ENCODE data around the gene SAPCD1. TPM values are rescaled to one million over a fixed set of nuclear protein-coding genes. Genes with fewer than 3 reads are reported as not detected.
A peak's percentile ranks its signal among the peaks of the same experiment; 100 is the strongest.

Gene SAPCD1
- total and polyA plus RNA-seq, 10 of the 15 experiments (the other 5 are each of a cell fraction or from before 2014, with no cell fraction given) = 1.6 to 13.0 (median 5.4) TPM

DNA sequence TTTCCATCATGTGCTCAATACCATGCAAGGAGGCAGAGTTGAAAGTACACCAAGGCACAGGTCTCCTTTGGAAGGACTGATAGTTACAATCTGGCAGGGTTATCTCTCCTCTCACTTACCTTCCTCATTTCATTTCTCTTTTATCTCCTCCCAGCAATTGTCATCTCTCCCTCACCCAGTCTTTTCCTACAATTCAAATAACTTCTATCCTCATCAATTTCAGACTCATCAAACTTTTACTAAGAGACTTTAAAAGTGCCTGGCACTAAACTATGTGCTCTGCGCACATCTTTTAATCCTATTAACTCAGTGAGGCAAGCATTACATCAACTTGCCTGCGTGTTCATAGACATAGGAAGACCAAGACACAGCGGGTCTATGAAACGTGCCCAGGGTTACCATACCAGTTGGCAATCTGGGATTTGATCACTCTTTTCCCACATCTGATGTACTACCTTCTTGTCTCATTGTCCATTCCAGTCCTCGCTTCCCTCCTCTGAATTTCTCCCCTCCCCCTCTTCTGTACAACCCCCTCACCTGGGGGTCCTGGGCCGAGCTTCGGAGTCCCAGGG is 31.9 kb downstream of the SAPCD1 start:
- no peak for FAIRE-seq
- H2AFZ ChIP-seq (ENCODE audit: control insufficient read depth, low read depth, low read length) = no peak overlapping the region
- BruUV-seq (replicated peaks) = TSS peak; percentile 68

More for the DNA sequence above, 31.9 kb downstream of the SAPCD1 start:
- in situ Hi-C loops (cut with MboI) = no loop called here
- peak overlapping the region; percentile 95; the same call in 1 of the 2 replicates for H3K27ac ChIP-seq (ENCODE audit: control insufficient read depth, insufficient read depth)
- no peak for TF ChIP-seq ETV6 (conservative IDR thresholded peaks at IDR 0.05 in 1 of 2, IDR thresholded peaks at IDR 0.05 in 1 of 2; ENCODE audit: borderline replicate concordance in 1 of 2, low read depth in 1 of 2)
- no peak for TF ChIP-seq BRCA1 (IDR thresholded peaks at IDR 0.05; ENCODE audit: low read depth, low read length)
- TF ChIP-seq, protein P1, sequence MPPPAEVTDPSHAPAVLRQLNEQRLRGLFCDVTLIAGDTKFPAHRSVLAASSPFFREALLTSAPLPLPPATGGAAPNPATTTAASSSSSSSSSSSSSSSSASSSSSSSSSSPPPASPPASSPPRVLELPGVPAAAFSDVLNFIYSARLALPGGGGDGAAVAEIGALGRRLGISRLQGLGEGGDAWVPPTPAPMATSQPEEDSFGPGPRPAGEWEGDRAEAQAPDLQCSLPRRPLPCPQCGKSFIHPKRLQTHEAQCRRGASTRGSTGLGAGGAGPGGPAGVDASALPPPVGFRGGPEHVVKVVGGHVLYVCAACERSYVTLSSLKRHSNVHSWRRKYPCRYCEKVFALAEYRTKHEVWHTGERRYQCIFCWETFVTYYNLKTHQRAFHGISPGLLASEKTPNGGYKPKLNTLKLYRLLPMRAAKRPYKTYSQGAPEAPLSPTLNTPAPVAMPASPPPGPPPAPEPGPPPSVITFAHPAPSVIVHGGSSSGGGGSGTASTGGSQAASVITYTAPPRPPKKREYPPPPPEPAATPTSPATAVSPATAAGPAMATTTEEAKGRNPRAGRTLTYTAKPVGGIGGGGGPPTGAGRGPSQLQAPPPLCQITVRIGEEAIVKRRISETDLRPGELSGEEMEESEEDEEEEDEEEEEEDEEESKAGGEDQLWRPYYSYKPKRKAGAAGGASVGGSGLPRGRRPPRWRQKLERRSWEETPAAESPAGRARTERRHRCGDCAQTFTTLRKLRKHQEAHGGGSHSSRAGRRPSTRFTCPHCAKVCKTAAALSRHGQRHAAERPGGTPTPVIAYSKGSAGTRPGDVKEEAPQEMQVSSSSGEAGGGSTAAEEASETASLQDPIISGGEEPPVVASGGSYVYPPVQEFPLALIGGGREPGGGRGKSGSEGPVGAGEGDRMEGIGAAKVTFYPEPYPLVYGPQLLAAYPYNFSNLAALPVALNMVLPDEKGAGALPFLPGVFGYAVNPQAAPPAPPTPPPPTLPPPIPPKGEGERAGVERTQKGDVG (CRISPR knock-in tag; IDR thresholded peaks at IDR 0.05) = no peak
- peak; percentile 1; the same call in 1 of the 2 replicates for TF ChIP-seq PML (IDR thresholded peaks at IDR 0.05; ENCODE audit: low read length)
- no peak for TF ChIP-seq FOXK2 (IDR thresholded peaks at IDR 0.05)
- TF ChIP-seq BMI1 (IDR thresholded peaks at IDR 0.05; ENCODE audit: borderline replicate concordance) = no peak
- 0 out of 2 replicates have a peak, but pooled peaks have one; percentile 26 for TF ChIP-seq ATF7 (IDR thresholded peaks at IDR 0.05; ENCODE audit: low read depth)
- TF ChIP-seq SMAD1 (IDR thresholded peaks at IDR 0.05; ENCODE audit: low read depth, partially characterized antibody) = no peak
- TF ChIP-seq, protein P2, sequence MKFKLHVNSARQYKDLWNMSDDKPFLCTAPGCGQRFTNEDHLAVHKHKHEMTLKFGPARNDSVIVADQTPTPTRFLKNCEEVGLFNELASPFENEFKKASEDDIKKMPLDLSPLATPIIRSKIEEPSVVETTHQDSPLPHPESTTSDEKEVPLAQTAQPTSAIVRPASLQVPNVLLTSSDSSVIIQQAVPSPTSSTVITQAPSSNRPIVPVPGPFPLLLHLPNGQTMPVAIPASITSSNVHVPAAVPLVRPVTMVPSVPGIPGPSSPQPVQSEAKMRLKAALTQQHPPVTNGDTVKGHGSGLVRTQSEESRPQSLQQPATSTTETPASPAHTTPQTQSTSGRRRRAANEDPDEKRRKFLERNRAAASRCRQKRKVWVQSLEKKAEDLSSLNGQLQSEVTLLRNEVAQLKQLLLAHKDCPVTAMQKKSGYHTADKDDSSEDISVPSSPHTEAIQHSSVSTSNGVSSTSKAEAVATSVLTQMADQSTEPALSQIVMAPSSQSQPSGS (IDR thresholded peaks at IDR 0.05; ENCODE audit: low read length) = no peak
- peak in 1 of 2 experiments; percentile 31; a peak in 1 of 4 replicates for TF ChIP-seq BHLHE40 (IDR thresholded peaks at IDR 0.05; ENCODE audit: borderline replicate concordance in 1 of 2, low read depth in 2 of 2, low read length in 1 of 2)
- no peak for TF ChIP-seq YY1 (IDR thresholded peaks at IDR 0.05; ENCODE audit: low read depth, low read length)
- TF ChIP-seq SIN3A (IDR thresholded peaks at IDR 0.05; ENCODE audit: low read depth, low read length) = peak; percentile 40; the same call in 1 of the 2 replicates
- no peak for TF ChIP-seq EGR1 (IDR thresholded peaks at IDR 0.05; ENCODE audit: borderline replicate concordance in 1 of 2, low read depth in 2 of 2, low read length in 2 of 2)
- no peak for TF ChIP-seq CBX3 (IDR thresholded peaks at IDR 0.05; ENCODE audit: borderline replicate concordance, low read depth)
- POLR2A ChIA-PET = interaction anchor here (0.9 to 3.5 kb wide), 7 partner anchors 13 to 68 kb away, joined by 3 to 32 read pairs (median 6); partner anchors contain the start of genes HSPA1B, LSM2, MSH5 and NEU1
- H3K4me3 ChIP-seq = peak overlapping the region; percentile 81
- RAD21 ChIA-PET (ENCODE audit: unreplicated experiment) = interaction anchor here (1.0 to 2.6 kb wide), 9 partner anchors 12 to 69 kb away, joined by 3 to 19 read pairs (median 3); partner anchors contain the start of genes HSPA1A, HSPA1B, HSPA1L and LSM2
- peak overlapping the region; percentile 47 for H3K4me2 ChIP-seq (ENCODE audit: control insufficient read depth, insufficient read depth)
- SMC1A ChIA-PET (ENCODE audit: uncharacterized antibody, unreplicated experiment) = interaction anchor here (0.6 to 2.2 kb wide), 8 partner anchors 12 to 70 kb away, joined by 3 to 10 read pairs (median 4); partner anchors contain the start of genes LSM2 and NEU1
- H4K20me1 ChIP-seq (ENCODE audit: control insufficient read depth, insufficient read depth) = no peaks in the 10 kb centered on the region
- peaks cover 21% of the 10 kb centered on the region for H3K79me2 ChIP-seq (ENCODE audit: control insufficient read depth, insufficient read depth, low read length)
- under 1% methylated on average over 7 of the region's 7 CpGs for WGBS (ENCODE audit: insufficient coverage, insufficient replicate concordance, low lambda C conversion rate, missing lambda C conversion rate)
- H3K27me3 ChIP-seq (replicated peaks in 1 of 2; ENCODE audit: control insufficient read depth in 2 of 2, insufficient read depth in 2 of 2, low read length in 1 of 2) = no peaks in the 10 kb centered on the region
- no peak for DNase-seq (ENCODE audit: low read depth, low spot score)
- no peaks in the 10 kb centered on the region for H3K9me3 ChIP-seq (replicated peaks; ENCODE audit: control insufficient read depth, insufficient read depth, low read length)
- H3K36me3 ChIP-seq (ENCODE audit: control insufficient read depth in 2 of 2, insufficient read depth in 2 of 2, low read length in 1 of 2) = peaks cover 7 to 11% of the 10 kb centered on the region in 2 experiments; a peak in 3 of 4 replicates
- CTCF ChIA-PET = interaction anchor here (0.6 to 3.7 kb wide), 6 partner anchors 11 to 65 kb away, joined by 3 to 26 read pairs (median 4); partner anchors contain the start of genes LSM2 and VWA7
- ATAC-seq = peak; percentile 21; the same call in 2 of the 3 replicates
- intact Hi-C loops (cut with micrococcal nuclease; ENCODE audit: unreplicated experiment) = no loop called here
- peak overlapping the region; percentile 81 for H3K9ac ChIP-seq (ENCODE audit: control insufficient read depth, insufficient read depth, low read length)
- peaks cover 11% of the 10 kb centered on the region for H3K4me1 ChIP-seq (ENCODE audit: control insufficient read depth, insufficient read depth, low read length)

Data from GM12878 (cell line).